GM21360 (cell line): ENCODE results near the gene S100G.

Experiments used
- ATAC-seq: cut with Tn5 transposase; IDR thresholded peaks from one replicate; pipeline ENCODE4 v1.9.1; 2021; ENCODE audit warnings: mild to moderate bottlenecking, moderate library complexity; ENCODE audit not compliant: unreplicated experiment

The S100G gene

DNA sequence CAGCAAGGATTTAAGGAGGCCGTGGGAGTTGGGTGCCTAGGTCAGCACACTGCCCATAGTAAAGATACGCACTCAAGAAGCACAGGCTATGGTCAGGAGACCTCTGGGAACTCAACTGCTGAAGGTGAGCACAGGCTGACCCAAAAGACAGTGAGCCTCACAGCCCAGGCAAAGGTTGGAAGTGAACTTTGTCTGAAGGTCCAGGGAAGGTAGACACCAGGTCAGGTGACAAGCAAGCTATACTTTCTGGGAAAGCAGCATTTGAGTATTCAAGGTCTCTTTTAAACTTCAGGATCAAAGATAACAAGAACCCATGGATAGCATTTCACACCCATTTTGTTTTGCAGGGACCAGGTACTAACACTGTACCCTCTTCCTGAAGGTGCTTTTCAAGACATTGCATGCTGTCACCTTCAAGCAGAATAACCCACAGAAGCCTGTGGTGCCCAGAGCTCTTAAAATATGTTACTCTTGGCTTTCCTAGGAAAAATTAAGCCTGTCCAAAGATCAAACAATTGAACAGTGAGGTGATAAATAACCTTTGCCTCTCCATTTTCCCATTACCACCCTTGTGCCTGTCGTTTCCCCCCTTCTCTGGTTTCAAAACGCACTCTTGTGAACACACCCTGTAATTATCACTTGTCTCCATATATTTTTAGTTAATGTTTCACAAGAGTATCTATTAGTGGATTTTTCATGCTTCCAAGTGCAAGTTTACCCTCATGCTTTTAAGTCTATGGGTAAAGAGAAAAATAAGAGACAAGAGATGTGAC is 3.4 kb upstream of the S100G start:
- no peak for ATAC-seq

- ATAC-seq: no peak
Measured at GRCh38 chrX:16651391-16652024, 1.6 kb downstream of the S100G start.

DNA sequence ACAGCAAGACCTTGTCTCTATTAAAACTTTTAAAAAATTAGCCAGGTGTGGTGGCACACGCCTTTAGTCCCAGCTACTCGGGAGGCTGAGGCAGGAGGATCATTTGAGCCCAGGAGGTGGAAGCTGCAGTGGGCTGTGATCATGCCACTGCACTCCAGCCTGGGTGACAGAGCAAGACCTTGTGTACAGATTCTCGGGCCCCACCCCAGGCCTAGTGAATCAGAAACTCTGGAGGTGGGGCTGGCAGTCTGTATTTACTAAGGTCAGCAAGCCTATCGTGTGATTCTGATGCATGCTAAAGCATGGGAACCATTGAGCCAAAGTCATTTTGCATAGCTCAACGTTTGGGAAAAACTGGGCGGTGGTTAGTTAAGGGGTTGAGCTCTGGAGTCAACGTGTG is 3.5 kb downstream of the S100G start:
- ATAC-seq: no peak

GRCh38 chrX:16654093-16654492 is 4.1 kb downstream of the S100G start:
- no peak for ATAC-seq

DNA sequence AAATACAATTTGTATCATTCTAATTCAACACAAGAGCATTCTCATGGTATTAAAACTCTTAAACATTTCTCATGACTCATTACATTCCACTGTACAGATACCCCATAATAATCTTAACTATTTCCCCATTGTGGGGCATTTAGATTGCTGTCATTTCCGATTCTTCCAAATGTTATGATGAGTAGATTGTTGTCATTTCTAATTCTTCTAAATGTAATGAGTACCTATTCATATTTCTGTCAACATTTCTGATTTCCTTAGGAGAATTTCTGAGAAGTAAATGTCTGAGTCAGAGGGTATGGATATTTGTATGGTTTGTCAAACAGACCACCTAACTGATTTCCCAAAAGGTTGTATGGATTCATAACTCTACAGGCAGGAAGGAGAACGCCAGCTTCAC is 8.3 kb downstream of the S100G start:
- no peak for ATAC-seq

DNA sequence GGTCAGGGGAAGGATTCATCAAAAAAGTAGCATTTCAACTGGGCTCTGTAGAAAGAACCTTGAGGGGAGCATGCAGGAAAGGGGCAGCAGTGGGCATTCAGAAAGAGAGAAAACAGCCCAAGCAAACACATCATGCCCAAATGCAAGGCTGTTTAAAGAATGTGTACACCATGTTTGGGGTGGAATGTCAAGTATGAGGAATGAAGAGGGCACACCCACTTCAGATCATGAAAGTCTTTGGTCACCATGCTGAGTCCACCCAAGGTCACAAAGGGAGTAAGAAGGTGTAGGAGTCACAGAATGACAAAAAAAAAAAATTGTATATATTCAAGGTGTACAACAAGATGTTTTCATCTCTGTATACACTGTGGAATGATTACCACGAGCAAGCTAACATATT is 9.4 kb downstream of the S100G start:
- ATAC-seq: no peak

- ATAC-seq: no peak
Measured at GRCh38 chrX:16661495-16661894, 11.5 kb downstream of the S100G start.

- no peak for ATAC-seq
Measured at GRCh38 chrX:16662402-16662801, 12.4 kb downstream of the S100G start.

GRCh38 chrX:16664074-16664473 is 14.1 kb downstream of the S100G start:
- no peak for ATAC-seq

GRCh38 chrX:16664626-16665025 is 14.7 kb downstream of the S100G start:
- ATAC-seq: no peak

DNA sequence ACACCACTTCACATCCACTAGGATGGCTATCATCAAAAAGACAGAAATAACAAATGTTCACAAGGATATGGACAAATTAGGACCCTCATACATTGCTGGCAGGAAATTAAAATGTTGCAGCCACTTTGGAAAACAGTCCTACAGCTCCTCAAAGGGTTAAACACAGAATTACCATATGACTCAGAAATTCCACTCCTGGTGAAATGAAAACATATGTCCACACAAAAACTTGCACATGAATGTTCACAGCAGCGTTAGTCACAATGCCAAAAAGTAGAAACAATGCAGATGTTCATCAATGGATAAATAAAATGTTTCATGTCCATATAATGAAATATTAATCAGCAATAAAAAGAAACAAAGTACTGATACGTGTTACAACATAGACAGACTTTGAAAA is 15.1 kb downstream of the S100G start:
- ATAC-seq: no peak

DNA sequence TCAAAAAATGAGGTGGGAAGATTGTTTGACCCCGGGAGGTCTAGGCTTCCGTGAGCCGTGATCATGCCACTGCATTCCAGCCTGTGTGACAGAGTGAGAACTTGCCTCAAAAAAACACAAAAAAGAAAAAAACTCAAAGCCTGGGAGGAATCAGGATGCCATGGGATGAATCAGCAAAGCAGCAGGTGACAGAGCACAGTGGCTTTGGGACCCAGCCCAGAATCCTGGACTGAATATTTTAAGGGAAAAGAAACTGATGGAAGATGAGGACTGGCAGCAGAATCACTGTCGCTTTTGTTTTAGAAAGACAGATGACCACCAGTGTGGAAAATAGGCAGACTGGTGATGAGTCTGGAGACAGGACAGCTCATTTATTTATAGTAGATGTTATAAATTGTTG is 16.6 kb downstream of the S100G start:
- no peak for ATAC-seq

- ATAC-seq: no peak
Measured at GRCh38 chrX:16671005-16671404, 21.0 kb downstream of the S100G start.

DNA sequence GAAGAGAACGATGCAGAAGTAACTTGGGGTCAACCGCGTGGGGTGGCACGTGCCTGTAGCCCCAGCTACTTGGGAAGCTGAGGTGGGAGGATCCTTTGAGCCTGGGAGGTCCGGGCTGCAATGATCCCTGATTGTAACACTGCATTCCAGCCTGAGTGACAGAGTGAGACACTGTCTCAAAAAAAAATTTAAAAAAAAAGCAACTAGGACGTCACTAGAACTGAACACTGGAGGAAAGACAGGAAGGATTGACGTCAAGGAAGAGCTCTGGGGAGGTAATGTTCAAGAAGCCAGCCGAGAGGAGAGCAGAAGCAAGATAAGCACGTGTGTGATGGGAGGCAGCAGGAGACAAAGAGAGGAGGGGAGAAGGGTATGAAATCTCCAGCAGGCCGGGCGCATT is 28.7 kb downstream of the S100G start:
- ATAC-seq: no peak

- no peak for ATAC-seq
Measured at GRCh38 chrX:16683007-16683664, 33.2 kb downstream of the S100G start.

DNA sequence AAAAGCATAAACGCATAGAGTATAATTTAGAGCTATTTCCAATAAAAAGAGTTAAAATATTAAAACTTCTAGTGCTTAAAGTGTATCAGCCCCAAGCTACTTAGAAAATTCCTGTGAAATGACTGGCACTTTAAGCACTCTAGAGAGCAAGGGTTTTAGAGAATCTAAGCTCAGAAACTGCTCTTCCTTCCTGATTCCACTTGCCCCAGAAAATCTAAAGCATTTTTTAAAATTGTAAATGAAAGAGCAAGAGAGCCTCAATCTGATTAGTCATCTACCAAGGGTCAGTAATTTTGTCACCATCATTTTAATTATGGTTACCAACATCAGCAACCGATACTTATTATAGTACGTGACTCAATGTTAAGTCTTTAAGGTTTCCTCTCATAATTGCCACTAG is 37.6 kb downstream of the S100G start:
- no peak for ATAC-seq

- ATAC-seq: peak; percentile 86
Measured at GRCh38 chrX:16695079-16695676, 45.2 kb downstream of the S100G start.

DNA sequence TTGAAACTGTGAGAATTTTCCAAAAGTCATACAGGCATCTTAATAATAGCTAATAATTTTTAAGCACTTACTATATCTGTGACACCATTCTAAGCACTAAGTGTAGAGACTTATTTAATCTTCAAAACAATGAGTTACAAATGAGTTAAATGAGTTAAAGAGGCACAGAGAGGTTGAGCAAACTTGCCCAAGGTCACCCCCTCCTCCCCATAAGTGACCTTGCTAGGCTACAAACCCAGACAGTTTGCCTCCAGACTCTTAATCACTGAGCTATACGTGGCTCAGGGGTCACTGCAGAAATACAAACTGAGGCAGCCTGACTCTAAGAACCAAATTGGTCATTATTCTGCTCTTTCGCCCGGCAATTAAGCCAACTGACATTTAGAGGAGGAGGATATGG is 47.0 kb downstream of the S100G start:
- ATAC-seq: no peak

DNA sequence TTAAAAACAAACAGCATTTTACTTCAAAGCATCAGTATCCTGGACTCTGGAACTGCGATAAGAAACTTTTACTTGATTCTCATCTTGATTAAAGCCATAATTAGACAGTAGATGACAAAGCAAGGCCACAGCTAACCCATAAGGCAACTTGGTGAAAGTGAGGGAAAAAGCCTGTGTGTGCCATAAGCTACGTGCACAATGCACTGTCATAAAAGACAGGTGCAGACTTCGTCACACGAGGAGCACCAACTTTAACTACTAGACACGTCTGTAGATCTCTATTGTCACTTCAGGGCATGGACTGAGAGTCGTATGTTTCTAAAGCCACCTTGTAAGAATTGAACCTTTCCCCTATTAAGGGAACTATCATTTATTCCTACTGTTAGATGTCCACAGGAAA is 49.4 kb downstream of the S100G start:
- ATAC-seq: no peak

GRCh38 chrX:16700734-16701133 is 50.8 kb downstream of the S100G start:
- no peak for ATAC-seq

DNA sequence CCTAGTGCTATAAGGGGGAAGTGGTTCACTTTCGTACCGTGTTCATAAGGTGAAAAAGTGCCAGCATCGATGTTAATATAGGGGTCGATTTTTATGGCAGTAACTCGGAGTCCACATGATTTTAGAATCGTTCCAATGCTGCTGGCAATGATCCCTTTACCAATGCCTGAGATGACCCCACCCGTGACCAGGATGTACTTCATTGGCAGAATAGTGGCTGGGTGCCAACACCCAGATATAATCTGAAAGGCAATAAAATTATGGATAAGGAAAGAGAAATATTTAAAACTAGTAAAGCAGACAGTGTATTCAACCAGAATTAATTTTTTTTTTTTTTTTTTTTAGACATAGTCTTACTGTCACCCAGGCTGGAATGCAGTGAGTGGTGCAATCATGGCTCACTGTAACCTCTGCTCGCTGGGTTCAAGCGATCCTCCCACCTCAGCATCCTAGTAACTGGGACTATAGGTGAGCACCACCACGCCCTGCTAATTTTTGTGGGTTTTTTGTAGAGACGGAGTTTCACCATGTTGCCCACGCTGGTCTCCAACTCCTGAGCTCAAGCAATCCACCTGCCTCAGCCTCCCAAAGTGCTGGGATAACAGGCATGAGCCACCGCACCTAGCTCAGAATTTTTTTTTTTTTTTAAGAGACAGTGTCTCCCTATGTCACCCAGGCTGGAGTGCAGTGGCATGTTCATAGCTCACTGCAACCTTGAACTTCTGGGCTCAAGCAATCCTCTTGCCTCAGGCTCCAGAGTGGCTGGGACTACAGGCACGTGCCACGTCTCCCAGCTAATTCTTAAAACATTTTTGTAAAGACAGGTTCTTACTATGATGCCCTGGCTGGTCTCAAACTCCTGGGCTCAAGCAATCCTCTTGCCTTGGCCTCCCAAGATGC is 53.0 kb downstream of the S100G start:
- no peak for ATAC-seq
